22Rv1 (cell line): ENCODE results near the gene ERBB2.
A peak's percentile ranks its signal among the peaks of the same experiment; 100 is the strongest.

ENCODE experiments used
- H3K27ac ChIP-seq: fragments of 450-650 bp; 2 replicates; pipeline ENCODE4 v1.5.1; 2017
- CTCF ChIP-seq: fragments of 450-650 bp; IDR thresholded peaks from 2 replicates; pipeline ENCODE4 v1.5.1; 2017; ENCODE audit warnings: mild to moderate bottlenecking
- ZFX ChIP-seq: fragments of 450-650 bp; IDR thresholded peaks from 2 replicates; pipeline ENCODE4 v1.6.1; 2017; ENCODE audit warnings: antibody characterized with exemption, borderline replicate concordance

The ERBB2 gene

GRCh38 chr17:39754161-39754957, 54.5 kb downstream of the ERBB2 start:
- peak overlapping the region; percentile 72 for H3K27ac ChIP-seq

GRCh38 chr17:39754958-39755553, 55.2 kb downstream of the ERBB2 start:
- peak overlapping the region; percentile 72 for H3K27ac ChIP-seq
- no peak for TF ChIP-seq ZFX
- TF ChIP-seq CTCF: no peak

More at GRCh38 chr17:39754161-39754957, 54.5 kb downstream of the ERBB2 start:
- TF ChIP-seq CTCF (peak; percentile 97), ZFX (no peak)

GRCh38 chr17:39755554-39756379, 55.9 kb downstream of the ERBB2 start:
- H3K27ac ChIP-seq: no peak overlapping the region; the same call in 1 of the 2 replicates
- TF ChIP-seq CTCF: no peak
- no peak for TF ChIP-seq ZFX

- TF ChIP-seq CTCF (no peak), ZFX (no peak)
- no peak overlapping the region for H3K27ac ChIP-seq
Measured at GRCh38 chr17:39756380-39757079, 56.7 kb downstream of the ERBB2 start.

GRCh38 chr17:39757176-39757662, 57.4 kb downstream of the ERBB2 start:
- no peak overlapping the region for H3K27ac ChIP-seq

More at GRCh38 chr17:39757176-39757662, 57.4 kb downstream of the ERBB2 start:
- no peak for TF ChIP-seq ZFX
- TF ChIP-seq CTCF: no peak
